ENCODE measurements around the gene SST. TPM values are rescaled to one million over a fixed set of nuclear protein-coding genes. Genes with fewer than 3 reads are reported as not detected.
A peak's percentile ranks its signal among the peaks of the same experiment; 100 is the strongest.
"Not testable (repeated sequence)": the region's sequence is repeated elsewhere in the genome, so short reads cannot be mapped to it uniquely, and the experiment has no call there.

Gene SST
- total RNA-seq, 1 donor from 2014 or later, result not detected

DNA sequence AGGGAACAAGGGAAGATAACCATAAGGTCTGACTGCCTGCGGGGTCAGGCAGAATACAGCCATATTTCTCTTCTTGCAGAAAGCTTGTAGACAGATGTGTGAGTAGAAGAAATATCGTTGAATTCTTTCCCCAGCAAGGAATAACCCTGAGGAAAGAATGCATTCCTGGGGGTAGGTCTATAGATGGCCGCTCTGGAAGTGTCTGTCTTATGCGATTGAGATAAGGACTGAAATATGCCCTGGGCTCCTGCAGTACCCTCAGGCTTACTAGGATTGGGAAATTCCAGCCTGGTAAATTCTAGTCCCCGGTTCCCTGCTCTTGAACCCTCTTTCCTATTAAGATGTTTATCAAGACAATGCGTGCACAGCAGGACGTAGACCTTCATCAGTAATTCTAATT lies 15.8 kb upstream of the SST start:
- intact Hi-C loops (cut with DNase I), result no loop called here

DNA sequence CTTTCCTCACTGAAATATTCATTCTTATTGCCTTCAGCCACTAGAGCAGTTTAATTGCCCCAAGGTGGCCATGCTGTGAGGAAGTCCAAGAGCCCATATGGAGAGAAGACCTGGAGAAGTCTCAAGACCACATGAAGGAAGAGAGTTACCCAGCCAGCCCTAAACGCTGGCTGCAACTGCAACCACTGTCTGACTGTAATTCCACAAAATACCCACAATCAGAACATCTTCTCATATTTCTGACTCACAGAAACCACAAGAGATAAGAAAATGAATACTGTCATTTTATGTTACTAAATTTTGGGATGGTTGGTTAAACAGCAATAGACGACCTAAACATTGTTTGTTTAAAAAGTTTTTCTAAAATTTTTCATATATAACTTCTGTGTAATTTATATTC lies 14.7 kb upstream of the SST start:
- intact Hi-C loops (cut with DNase I), result no loop called here
- DNase-seq (ENCODE audit: low spot score), result no peak

More for the DNA sequence above, 15.8 kb upstream of the SST start:
- DNase-seq (ENCODE audit: low spot score), result no peak

DNA sequence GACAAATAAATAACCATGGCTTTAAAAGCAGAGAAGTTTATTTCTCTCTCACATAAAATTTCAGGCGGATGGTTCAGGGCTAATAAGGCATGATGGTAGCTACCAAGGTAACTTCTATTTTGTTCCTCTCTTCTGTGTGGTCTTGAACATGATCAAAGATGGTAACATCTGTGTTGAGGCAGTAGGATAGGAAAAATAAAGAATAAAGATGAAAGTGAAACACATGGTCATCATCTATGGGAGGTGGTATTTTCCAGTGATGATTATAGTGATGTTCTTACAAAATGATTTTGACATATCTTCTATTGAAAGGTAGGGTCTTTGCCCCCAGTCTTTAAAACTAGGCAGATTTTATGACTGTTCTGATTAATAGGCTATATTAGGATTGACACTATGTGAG lies 14.2 kb upstream of the SST start:
- no peak for DNase-seq (ENCODE audit: low spot score)
- intact Hi-C loops (cut with DNase I), result no loop called here

GRCh38 chr3:187681756-187682155 lies 11.6 kb upstream of the SST start:
- DNase-seq (ENCODE audit: low spot score); intact Hi-C loops (cut with DNase I): not testable (repeated sequence)

DNA sequence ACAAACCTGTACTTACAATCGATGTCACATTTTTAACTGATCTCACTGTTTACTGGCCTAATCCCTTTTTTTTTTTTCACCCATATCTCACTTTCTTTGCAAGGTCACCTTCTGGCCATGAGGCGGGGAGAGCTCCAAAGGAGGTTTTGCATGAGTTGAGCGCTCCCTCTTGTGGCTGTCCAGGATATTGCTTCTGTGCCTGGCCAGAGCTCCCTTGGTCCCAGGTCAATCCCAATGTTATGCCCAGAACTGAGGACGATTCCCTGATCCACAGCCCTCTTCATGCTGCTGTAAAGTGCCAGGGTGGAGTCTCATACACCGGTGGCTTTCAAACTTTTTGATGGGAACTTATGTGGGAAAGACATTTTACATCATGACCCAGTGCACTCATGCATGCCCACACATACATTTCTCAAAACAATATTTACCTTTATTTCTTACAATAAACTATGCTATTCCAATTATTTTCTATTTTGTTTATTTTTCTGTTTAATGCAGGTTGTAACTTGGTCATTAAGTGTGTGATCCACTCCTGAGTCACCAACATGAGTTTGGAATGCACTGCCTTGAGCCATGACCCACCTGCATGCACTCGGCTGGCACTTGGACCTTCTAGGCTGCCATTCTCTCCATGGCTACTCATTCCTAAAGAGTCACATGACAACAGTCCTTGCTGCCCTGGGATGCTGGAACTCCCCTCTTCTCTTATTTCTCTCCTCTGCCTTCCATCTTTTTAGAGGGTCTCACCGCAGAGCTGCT lies 9.6 kb upstream of the SST start:
- intact Hi-C loops (cut with DNase I), result loop anchor here (1.0 to 5.0 kb wide), 4 partner anchors 35 to 461 kb away; no protein-coding TSS in a partner anchor
- peak; percentile 86 for DNase-seq (ENCODE audit: low spot score)

DNA sequence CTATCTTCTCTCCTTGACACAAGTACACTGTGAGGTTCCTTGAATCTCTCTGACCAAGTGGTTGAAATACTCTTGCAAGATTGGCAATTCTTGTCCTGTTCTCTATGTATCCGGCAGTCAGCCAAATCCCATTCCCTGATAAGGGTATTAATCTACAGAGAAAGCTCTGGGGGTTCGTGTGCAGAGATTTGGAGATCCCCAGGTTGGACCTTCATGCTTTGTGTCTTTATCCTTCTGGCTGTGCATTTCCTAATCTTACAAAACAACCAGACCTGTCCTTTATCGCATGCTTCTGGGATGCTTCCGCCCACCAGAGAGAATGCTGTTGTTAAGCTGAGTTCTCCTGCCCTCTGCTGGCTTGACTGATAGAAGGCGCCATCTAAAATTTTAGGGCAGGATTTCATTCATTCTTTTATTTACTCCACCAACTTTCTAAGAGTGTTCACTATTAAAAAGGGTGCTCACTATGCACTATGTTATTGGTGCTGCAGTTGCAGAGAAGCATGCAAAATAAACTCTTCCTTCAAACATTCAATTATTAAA lies 8.6 kb upstream of the SST start:
- no peak for DNase-seq (ENCODE audit: low spot score)
- intact Hi-C loops (cut with DNase I), result loop anchor here (1.0 to 5.0 kb wide), 4 partner anchors 36 to 460 kb away; no protein-coding TSS in a partner anchor

GRCh38 chr3:187677604-187678003 lies 7.4 kb upstream of the SST start:
- intact Hi-C loops (cut with DNase I), result loop anchor here (2.0 to 5.0 kb wide), 3 partner anchors 37 to 459 kb away; no protein-coding TSS in a partner anchor
- no peak for DNase-seq (ENCODE audit: low spot score)

GRCh38 chr3:187673012-187673411 lies 2.8 kb upstream of the SST start:
- DNase-seq (ENCODE audit: low spot score), result no peak
- intact Hi-C loops (cut with DNase I), result no loop called here

DNA sequence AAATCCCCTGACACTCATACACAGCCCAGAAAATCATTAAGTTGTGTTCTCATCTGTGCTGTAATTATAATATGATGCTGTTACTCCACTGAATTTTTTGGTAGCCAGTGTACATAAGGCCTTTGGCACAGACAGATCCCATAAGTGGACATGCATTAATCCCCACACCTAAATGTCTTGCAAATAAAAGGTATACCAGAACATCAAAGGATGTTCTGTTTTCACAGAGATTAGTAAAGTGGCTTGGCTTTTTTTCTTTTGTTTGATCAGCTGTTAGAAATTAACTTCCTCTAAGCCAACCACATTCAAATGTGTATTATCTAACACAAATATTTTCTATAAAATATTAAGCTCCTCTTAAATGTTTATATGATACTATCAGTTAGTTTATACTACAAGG lies 2.7 kb downstream of the SST start:
- DNase-seq (ENCODE audit: low spot score), result no peak
- intact Hi-C loops (cut with DNase I), result no loop called here

DNA sequence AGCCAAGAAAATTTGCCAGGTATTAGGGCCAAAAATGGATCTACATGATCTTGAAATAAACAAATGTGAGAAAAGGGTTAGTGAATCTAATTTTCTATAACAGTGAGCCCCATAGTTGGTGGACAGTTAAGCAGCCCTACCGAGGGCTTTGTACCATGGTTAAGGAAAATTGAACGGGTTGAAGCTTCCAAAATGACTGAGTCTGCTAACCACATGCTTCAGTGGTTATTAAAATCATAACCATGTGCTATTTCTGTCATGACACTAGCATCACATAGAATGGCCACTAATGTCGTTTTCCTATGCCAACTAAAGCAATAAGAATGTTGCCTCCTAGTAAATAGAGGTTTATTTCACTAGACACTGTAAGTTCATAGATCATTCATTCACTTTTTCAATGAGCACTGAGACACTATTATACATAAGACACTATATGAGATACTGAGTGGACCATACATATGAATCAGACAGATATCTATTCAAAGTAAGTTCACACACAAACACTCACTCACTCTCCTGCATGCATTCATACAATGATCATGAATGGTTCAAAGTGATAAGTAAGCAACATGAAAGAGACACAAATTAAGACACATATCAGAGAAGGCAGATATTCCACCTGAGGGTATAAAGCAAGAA lies 4.3 kb downstream of the SST start:
- intact Hi-C loops (cut with DNase I), result no loop called here
- no peak for DNase-seq (ENCODE audit: low spot score)

DNA sequence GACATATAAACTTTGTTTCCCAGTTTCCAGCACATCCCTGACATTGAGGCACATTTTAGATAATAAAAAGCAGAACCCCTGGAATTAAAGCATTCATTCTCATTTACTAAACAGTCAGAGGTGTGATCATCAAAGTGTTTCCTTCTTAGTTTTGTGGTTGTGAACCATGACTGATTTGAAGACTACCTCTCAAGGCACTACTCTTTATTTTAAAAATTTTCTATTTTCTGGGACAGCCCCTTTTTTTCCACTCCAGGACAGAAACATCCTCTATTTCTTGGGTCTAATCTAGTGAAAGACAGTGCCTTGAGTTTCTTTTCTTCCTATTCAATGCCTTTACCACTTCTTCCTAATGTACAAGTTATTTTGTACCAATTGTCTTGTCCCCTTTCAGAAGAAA lies 5.2 kb downstream of the SST start:
- no peak for DNase-seq (ENCODE audit: low spot score)
- intact Hi-C loops (cut with DNase I), result no loop called here

GRCh38 chr3:187662848-187663409 lies 7.3 kb downstream of the SST start:
- intact Hi-C loops (cut with DNase I), result no loop called here
- DNase-seq (ENCODE audit: low spot score), result no peak

DNA sequence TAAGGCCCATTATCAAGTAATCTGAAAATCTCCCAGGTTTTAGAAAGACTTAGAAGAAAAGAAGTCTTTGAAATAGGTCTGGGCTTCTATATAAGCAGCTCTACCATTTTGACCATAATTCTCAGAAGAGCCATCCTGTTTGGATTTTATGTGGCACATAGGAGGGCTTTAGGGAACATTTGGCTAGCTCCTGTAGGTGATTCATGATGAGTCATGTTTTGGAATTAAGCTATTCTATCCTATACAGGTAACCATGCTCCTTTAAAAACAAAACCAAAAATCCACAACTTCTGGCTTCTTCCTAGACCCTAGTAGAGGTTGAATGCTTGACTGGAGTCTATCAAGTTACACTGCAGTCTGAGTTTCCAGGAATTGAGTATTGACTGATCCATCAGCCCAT lies 8.9 kb downstream of the SST start:
- DNase-seq (ENCODE audit: low spot score), result no peak
- intact Hi-C loops (cut with DNase I), result no loop called here

GRCh38 chr3:187651282-187651681 lies 18.9 kb downstream of the SST start:
- no peak for DNase-seq (ENCODE audit: low spot score)
- intact Hi-C loops (cut with DNase I), result no loop called here

GRCh38 chr3:187648177-187648576 lies 22.0 kb downstream of the SST start:
- DNase-seq (ENCODE audit: low spot score), result no peak
- intact Hi-C loops (cut with DNase I), result no loop called here

GRCh38 chr3:187646906-187647660 lies 23.1 kb downstream of the SST start:
- no peak for DNase-seq (ENCODE audit: low spot score)
- intact Hi-C loops (cut with DNase I), result no loop called here

DNA sequence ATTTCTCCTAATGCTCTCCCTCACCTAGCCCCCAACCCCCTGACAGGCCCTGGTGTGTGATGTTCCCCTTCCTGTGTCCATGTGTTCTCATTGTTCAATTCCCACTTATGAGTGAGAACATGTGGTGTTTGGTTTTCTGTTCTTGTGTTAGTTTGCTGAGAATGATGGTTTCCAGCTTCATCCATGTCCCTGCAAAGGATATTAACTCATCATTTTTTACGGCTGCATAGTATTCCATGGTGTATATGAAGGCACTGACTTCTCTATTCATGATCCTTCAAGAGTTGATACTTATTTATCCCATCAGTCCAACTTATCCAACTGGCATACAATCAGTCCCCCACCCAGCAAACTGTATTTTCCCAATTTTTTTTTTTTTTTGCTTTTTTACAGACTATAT lies 24.8 kb downstream of the SST start:
- DNase-seq (ENCODE audit: low spot score); intact Hi-C loops (cut with DNase I): not testable (repeated sequence)

- DNase-seq (ENCODE audit: low spot score), result no peak
- intact Hi-C loops (cut with DNase I), result no loop called here
Observed at GRCh38 chr3:187642861-187643260, 27.3 kb downstream of the SST start.

DNA sequence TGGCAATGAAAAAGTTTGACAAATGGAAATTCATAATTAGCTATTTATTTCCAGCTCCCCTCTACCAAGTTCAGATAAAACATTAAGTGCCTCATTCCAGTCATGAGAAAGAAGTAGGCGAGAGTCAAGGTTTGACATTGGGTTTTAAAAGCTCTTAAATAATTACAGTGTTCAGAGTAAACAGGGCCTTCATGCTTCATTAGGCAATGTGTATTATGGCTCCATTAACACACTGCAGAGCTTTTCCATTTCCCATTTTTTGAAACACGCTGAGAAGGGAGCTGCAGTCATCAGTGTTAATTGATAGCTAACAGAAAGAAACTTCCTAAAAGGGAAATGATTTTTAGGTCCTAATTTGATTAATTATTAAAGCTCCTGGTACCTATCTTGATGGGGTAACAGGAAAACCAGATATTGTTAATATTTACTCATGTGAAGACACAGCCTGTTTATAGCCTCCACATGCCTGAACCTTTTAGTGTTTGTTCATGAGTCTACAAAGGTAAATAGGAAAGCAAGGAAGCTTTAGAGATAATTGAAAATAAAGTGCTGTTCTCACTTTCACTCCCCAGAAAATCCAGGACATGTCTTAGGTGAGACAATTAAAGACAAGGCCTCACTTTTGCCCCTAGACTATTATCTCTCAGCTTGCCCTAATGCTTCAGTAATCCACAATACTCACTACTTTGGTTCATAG lies 28.7 kb downstream of the SST start:
- intact Hi-C loops (cut with DNase I), result no loop called here
- DNase-seq (ENCODE audit: low spot score), result no peak
